GM12874 (cell line): Measurements from ENCODE around the gene TMEM108.

Experiments used
- TF ChIP-seq, protein P1 (sequence below): IDR thresholded peaks from 2 replicates; pipeline ENCODE4 v1.5.1; 2011; ENCODE audit warnings: low read depth, mild to moderate bottlenecking, control low read depth, low read length, moderate library complexity; ENCODE audit not compliant: insufficient read depth

Gene TMEM108

DNA sequence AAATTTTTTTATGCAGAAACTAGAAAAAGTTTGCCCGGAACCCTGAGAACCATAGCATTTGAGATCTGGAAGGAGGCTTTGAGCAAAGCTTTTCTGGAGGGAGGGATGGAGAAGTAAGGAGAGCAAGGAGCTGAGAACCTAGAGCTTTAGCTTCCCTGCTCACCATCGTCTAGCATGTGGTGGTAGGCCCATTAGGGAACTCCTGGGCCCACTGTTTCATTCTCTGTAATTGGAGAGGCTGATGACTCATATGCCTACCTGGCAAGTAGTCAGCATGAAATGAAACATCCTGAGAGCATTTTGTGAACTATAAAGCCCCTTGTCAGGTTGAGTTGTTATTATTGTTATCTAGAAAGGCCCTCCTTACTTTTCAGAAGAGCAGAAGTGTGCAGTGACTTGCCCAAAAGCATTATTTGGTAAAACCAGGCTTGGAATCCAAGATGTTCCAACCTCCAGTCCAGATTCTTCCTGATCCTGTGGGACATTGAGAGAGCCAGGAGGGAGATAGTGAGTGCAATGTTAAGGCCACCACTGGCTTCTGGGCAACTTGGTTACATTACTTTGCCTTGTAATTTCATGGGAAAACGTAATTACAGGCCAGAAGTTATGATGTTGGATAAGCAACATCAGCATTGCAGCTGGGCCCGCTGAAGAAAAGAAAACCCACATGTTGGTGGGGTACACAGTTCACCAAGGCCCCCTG lies 257.2 kb downstream of the TMEM108 start:
- TF ChIP-seq, protein P1, sequence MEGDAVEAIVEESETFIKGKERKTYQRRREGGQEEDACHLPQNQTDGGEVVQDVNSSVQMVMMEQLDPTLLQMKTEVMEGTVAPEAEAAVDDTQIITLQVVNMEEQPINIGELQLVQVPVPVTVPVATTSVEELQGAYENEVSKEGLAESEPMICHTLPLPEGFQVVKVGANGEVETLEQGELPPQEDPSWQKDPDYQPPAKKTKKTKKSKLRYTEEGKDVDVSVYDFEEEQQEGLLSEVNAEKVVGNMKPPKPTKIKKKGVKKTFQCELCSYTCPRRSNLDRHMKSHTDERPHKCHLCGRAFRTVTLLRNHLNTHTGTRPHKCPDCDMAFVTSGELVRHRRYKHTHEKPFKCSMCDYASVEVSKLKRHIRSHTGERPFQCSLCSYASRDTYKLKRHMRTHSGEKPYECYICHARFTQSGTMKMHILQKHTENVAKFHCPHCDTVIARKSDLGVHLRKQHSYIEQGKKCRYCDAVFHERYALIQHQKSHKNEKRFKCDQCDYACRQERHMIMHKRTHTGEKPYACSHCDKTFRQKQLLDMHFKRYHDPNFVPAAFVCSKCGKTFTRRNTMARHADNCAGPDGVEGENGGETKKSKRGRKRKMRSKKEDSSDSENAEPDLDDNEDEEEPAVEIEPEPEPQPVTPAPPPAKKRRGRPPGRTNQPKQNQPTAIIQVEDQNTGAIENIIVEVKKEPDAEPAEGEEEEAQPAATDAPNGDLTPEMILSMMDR = no peak

DNA sequence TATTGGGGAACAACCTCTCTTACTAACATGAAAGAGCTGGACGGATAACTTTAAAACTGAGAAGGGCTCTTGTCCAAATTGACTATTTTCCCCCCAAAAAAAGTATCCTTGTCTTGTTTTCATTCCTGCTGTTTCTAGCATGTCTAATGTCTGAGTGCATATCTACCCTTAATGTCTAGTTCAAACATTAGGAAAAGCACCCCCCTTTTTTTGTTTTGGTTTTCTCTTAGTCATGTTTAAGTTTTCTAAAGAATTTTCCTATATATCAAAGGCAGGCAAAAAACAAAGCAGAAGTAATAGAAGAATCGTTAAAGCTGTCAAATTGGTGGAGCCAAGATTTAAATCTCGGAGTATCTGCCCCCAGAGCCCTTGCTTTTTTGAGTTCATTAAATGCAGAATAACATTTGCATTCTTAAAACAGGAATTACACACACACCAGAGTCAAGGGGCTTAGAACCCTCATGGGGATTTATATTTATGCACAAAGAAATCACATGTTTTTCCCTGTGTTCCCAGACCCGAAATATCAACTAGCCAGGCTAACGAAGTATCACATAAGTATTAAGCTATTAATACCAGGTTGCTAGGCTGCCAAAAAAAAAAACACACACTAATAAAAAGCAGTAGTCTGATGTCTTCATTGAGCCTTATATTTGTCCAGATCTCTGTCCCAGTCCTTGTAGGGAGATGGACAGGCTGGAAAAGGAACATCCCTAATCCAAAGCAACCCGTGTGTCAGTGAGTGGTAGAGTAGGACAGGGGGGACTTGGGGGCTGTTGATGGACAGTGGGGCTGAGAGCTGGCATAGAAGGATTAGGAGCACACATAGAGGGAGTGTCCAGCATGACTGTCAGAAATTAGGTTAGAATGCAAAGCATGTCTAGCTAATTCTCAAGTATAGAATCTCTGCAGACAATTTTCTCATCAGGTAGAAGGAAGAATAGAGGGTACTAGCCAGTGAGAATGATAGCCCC lies 258.0 kb downstream of the TMEM108 start:
- TF ChIP-seq, protein P1 = no peak

DNA sequence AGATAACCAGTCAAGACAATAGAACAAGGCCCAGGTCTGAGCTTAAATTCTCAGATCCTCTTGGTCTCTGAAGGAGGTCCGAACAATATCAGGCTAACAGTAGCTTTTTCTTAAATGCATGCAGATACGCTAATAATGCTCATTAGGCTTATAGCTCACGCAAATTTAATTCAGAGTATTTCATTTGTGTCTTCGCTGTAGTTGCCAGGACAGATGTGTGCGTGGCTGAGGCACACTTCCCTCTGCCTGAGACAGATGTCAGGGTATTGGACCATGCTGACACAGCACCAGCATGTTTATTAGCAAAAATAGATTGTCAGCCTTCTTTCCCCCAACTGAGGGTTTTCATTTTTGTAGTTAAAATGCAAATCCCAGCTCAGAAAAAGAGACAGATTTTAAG lies 258.8 kb downstream of the TMEM108 start:
- TF ChIP-seq, protein P1 = no peak

DNA sequence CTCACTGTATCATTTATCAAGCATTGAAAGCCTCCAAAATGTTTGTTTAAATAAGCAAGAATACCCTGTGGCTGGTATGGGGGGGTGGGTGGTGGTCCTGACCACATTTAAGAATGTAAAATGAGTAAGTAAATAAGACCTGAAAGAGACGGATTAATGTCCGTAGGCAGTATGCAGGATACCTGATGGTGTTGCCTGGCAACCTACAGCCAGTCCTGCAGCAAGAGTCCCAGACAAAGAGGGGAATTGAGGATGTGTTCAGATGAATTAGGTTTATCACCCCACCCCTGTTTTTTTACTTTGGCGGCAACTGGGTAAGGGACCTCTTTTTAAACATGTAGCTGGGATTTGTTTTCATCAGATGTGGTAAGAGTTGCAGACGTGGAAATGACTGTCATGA lies 261.9 kb downstream of the TMEM108 start:
- TF ChIP-seq, protein P1 = no peak

DNA sequence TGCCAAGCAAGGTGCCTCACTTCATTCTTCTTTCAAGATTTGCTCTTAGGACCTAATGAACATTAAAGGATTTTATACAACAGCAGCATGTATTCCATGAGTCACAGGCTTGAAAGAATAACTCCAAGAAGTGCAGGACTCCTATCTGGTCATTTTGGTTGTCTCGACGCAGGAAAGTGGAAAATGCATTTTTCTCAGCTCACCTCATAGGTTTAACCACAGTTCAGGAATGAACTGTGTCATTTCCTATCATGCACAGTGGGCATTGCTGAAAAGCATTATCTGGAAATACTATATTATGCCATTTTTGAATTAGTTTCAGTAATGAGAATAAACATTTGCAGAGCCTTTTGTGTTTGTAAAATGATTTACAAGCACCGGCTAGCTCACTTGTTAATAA lies 263.0 kb downstream of the TMEM108 start:
- TF ChIP-seq, protein P1 = no peak

DNA sequence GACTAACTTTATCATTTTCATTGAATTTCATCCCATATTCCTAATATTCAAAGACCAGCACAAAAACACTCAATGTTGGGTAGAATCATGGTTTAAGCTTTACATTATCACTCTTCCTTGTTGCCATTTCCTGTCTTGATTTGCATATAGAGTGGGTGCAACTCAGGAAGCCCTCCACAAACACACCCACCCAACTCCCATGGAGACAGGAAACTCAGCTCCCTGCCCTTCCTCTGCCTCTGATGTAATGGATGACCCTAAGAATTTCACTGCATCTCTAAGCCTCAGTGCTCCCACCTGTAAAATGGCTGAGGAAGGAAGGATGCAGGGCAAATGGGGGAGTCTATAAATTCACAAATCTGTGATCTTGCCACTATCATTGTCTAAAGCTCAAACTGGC lies 263.5 kb downstream of the TMEM108 start:
- TF ChIP-seq, protein P1 = no peak

DNA sequence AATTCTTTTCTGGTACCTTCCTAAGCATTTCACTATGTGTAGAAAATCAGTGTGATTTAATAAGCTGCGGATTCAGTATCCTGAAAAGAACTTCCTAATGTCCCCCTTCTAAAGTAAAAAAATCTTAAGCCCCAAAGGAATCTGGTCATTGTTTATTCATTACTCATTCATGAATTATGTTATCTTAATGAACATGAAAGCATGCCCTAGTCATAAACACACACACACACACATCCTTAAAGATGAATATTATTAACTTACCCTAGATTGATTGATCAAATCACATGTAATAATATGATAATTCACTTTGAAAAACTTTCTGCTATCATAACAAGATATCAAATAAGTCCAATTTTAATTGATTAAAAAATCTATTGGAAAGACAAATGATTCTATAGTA lies 265.2 kb downstream of the TMEM108 start:
- TF ChIP-seq, protein P1 = no peak
